Stimulated activated CD8-positive, alpha-beta memory T cell treated with anti-CD3 and anti-CD28 coated beads, Interleukin-12 subunit alpha, Interleukin-12 subunit beta, amount 100 ng/mL, for 24 hours (primary cell): ENCODE results near the gene KRTAP5-6.
"Not testable (repeated sequence)": the region's sequence is repeated elsewhere in the genome, so short reads cannot be mapped to it uniquely, and the experiment has no call there.

Source experiments
- DNase-seq: peaks from one replicate; pipeline ENCODE4 v3.0.0-alpha.2; 2020; ENCODE audit errors: extremely low read depth

Gene KRTAP5-6

GRCh38 chr11:1661454-1662269, 35.3 kb upstream of the KRTAP5-6 start:
- not testable (repeated sequence) for DNase-seq

GRCh38 chr11:1662699-1663283, 34.2 kb upstream of the KRTAP5-6 start:
- not testable (repeated sequence) for DNase-seq

DNA sequence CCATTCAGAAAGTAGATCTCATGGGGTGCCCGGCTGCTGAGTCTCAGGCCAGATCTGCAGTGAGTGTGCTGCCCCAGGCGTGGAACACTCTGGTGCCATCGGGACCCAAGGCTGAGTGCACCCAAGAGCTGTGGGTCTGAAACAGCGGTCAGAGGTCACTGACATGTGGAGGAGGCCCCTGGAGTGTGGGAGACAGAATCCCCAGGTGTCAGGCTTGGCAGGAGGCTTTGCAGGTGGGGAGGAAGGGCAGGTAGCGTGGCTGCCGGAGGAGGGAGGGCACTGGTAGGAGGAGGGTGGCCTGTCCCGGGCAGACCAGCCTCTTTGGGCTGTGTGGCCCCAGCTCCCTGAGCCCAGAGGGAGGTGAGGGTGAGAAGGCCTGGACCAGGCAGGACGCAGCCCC, 31.7 kb upstream of the KRTAP5-6 start:
- DNase-seq = no peak

DNA sequence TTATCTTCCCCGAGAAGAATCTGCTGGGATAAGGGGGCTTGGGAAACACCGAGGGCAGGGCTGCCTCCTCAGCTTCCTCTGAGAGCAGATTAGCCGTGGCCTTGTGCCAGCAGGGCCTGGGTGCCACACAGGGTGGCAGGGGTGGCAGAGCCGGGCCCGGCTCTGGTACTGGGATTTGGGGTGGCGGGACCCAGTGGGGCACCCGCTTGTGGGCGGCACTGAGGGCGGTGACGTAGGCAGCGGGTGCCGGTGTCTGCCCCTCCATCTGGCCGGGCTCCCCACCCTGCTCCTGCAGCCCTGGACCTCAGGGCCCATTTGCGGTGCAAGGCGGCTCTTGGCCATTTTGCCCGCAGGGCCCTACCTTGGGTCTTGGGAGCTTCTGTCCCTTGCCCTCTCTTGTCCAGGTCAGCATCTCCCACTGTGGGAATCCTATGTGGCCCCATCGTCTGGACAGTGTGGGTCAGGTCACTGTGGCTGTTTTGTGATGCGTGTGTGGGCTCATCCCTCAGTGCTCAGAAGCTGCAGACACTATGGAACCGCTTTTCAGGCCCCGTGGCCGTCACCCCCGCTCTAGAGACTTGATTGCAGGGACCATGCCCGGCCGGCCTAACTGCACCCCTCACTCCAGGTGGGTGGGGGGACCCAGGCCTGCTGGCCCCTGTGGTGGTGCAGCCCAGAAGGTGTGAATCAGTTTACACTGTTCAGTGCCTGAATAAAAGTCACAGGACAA, 29.7 kb upstream of the KRTAP5-6 start:
- DNase-seq = no peak

GRCh38 chr11:1667906-1668305, 29.1 kb upstream of the KRTAP5-6 start:
- DNase-seq = no peak

GRCh38 chr11:1668911-1669473, 28.0 kb upstream of the KRTAP5-6 start:
- no peak for DNase-seq

- no peak for DNase-seq
These were observed 27.3 kb upstream of the KRTAP5-6 start for GRCh38 chr11:1669546-1670218.

GRCh38 chr11:1670457-1670856, 26.5 kb upstream of the KRTAP5-6 start:
- DNase-seq = not testable (repeated sequence)

DNA sequence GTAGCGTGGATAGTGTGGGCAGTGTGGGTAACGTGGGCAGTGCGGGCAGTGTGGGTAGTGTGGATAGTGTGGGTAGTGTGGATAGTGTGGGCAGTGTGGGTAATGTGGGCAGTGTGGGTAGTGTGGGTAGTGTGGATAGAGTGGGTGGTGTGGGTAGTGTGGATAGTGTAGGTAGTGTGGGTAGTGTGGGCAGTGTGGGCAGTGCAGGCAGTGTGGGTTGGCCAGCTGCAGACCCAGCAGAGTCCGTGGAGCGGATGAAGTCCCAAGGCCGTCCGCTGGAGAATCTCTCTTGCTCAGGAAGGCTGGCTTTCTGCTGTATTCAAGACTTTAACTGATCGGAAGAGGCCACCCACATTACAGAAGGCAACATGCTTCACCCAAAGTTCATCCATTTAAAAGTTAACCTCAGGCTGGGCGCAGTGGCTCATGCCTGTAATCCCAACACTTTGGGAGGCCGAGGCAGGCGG, 26.1 kb upstream of the KRTAP5-6 start:
- no peak for DNase-seq

DNA sequence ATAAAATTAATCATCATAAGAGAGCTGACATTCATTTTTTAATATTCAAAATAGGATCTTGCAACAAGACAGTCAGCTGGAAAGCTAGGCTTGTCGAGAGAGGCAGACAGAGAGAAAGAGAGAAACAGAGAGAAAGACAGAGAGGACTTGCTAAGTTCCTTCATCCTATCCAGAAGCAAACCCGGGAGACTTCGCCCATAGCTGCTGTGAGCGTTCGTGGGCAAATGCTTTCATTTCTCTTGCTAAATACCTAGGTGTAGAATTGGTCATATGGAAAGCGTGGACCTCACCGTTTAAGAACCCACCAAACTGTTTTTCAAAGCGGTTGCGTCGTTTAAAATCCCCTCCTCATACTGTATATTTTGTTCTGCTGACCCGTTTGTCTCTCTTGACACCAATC, 25.3 kb upstream of the KRTAP5-6 start:
- no peak for DNase-seq

- DNase-seq = no peak
These were observed 24.2 kb upstream of the KRTAP5-6 start for GRCh38 chr11:1672613-1673350.

GRCh38 chr11:1673446-1674172, 23.4 kb upstream of the KRTAP5-6 start:
- DNase-seq = no peak

- no peak for DNase-seq
These were observed 22.5 kb upstream of the KRTAP5-6 start for GRCh38 chr11:1674173-1675131.

GRCh38 chr11:1675536-1676228, 21.3 kb upstream of the KRTAP5-6 start:
- DNase-seq = no peak

- no peak for DNase-seq
These were observed 20.7 kb upstream of the KRTAP5-6 start for GRCh38 chr11:1676229-1676740.

DNA sequence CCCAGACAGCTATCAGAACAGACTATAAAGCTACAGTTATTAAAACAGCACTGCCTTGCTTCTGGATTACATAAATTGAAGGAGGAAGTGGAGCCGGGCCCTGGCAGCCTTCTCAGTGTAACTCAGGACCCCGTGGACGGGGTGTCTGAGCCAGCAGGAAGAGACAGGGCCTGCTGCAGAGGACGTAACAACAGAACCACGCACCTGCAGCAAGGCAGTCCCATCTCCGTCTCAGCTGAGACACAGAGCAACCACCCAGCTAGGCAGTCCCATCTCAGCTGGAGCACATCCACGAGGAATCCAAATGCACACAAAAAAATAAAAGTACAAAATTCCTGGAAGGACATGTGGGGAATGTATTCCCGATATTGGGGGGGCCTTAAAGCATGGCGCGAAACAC, 17.1 kb upstream of the KRTAP5-6 start:
- no peak for DNase-seq

- DNase-seq = no peak
These were observed 14.6 kb upstream of the KRTAP5-6 start for GRCh38 chr11:1682225-1682905.

GRCh38 chr11:1683216-1683615, 13.8 kb upstream of the KRTAP5-6 start:
- not testable (repeated sequence) for DNase-seq
